KOPT-K1 (cell line): ENCODE results near the gene CCM2.

Experiments used
- H3K27ac ChIP-seq: fragments of 200-600 bp; sonication (generic); 2 replicates; pipeline ENCODE4 v1.5.1; 2016; ENCODE audit warnings: antibody characterized with exemption, mild to moderate bottlenecking, low read depth, low read length; ENCODE audit not compliant: poor library complexity, severe bottlenecking
- H3K36me3 ChIP-seq: fragments of 200-600 bp; sonication (generic); 2 replicates; pipeline ENCODE4 v1.5.1; 2017; ENCODE audit warnings: antibody characterized with exemption, mild to moderate bottlenecking, low read length, moderate library complexity; ENCODE audit not compliant: insufficient read depth
- H3K9me3 ChIP-seq: fragments of 200-600 bp; sonication (generic); 2 replicates; pipeline ENCODE4 v1.5.1; 2017; ENCODE audit warnings: antibody characterized with exemption, low read length, mild to moderate bottlenecking; ENCODE audit not compliant: insufficient read depth, poor library complexity, severe bottlenecking

Gene CCM2

GRCh38 chr7:45000093-45001032 is at the start of gene CCM2:
Gene CCM2 (plus strand): TSS chr7:45000201. CDS start chr7:45000334, 133 bp downstream.
- Histone ChIP-seq H3K27ac (peak within 1 kb of the TSS; percentile 99), H3K9me3 (no peaks in the 10 kb centered on the region), H3K36me3 (peaks cover 31% of the 10 kb centered on the region)

GRCh38 chr7:44953156-44953555 is 46.8 kb upstream of the CCM2 start:
- no peaks in the 10 kb centered on the region for H3K36me3 ChIP-seq

GRCh38 chr7:44955733-44956132 is 44.3 kb upstream of the CCM2 start:
- H3K36me3 ChIP-seq = peaks cover 14% of the 10 kb centered on the region
- H3K27ac ChIP-seq = no peak overlapping the region
- H3K9me3 ChIP-seq = no peaks in the 10 kb centered on the region

More at GRCh38 chr7:44953156-44953555, 46.8 kb upstream of the CCM2 start:
- no peaks in the 10 kb centered on the region for H3K9me3 ChIP-seq
- no peak overlapping the region for H3K27ac ChIP-seq

- H3K9me3 ChIP-seq = no peaks in the 10 kb centered on the region
- no peak overlapping the region for H3K27ac ChIP-seq
- peaks cover 14% of the 10 kb centered on the region for H3K36me3 ChIP-seq
These were observed 43.7 kb upstream of the CCM2 start for GRCh38 chr7:44956157-44956766.

GRCh38 chr7:44958645-44959344 is 41.2 kb upstream of the CCM2 start:
- no peak overlapping the region for H3K27ac ChIP-seq
- H3K36me3 ChIP-seq = peaks cover 35% of the 10 kb centered on the region
- no peaks in the 10 kb centered on the region for H3K9me3 ChIP-seq

- Histone ChIP-seq H3K27ac (no peak overlapping the region), H3K9me3 (no peaks in the 10 kb centered on the region), H3K36me3 (peaks cover 42% of the 10 kb centered on the region)
These were observed 40.5 kb upstream of the CCM2 start for GRCh38 chr7:44959433-44959951.

- peaks cover 48% of the 10 kb centered on the region for H3K36me3 ChIP-seq
- H3K9me3 ChIP-seq = no peaks in the 10 kb centered on the region
- H3K27ac ChIP-seq = no peak overlapping the region
These were observed 39.9 kb upstream of the CCM2 start for GRCh38 chr7:44960011-44960580.

GRCh38 chr7:44961844-44962482 is 38.0 kb upstream of the CCM2 start:
- Histone ChIP-seq H3K9me3 (no peaks in the 10 kb centered on the region), H3K36me3 (peaks cover 67% of the 10 kb centered on the region), H3K27ac (no peak overlapping the region)

- peaks cover 74% of the 10 kb centered on the region for H3K36me3 ChIP-seq
- H3K9me3 ChIP-seq = no peaks in the 10 kb centered on the region
- no peak overlapping the region for H3K27ac ChIP-seq
These were observed 37.3 kb upstream of the CCM2 start for GRCh38 chr7:44962483-44963251.

- H3K9me3 ChIP-seq = no peaks in the 10 kb centered on the region
- H3K36me3 ChIP-seq = peaks cover 84% of the 10 kb centered on the region
- H3K27ac ChIP-seq = no peak overlapping the region
These were observed 36.4 kb upstream of the CCM2 start for GRCh38 chr7:44963364-44964290.

GRCh38 chr7:44964384-44964830 is 35.6 kb upstream of the CCM2 start:
- Histone ChIP-seq H3K36me3 (peaks cover 90% of the 10 kb centered on the region), H3K9me3 (no peaks in the 10 kb centered on the region), H3K27ac (no peak overlapping the region)

- Histone ChIP-seq H3K36me3 (peaks cover 90% of the 10 kb centered on the region), H3K9me3 (no peaks in the 10 kb centered on the region), H3K27ac (no peak overlapping the region)
These were observed 35.1 kb upstream of the CCM2 start for GRCh38 chr7:44964831-44965440.
